Activated CD4-positive, CD25-positive, alpha-beta regulatory T cell treated with anti-CD3 and anti-CD28 coated beads, Interleukin-2, amount 50 U/mL, for 16 hours (primary cell): Measurements from ENCODE around the gene DHX9.
A peak's percentile ranks its signal among the peaks of the same experiment; 100 is the strongest.

ENCODE experiments used
- DNase-seq: peaks from one replicate; pipeline ENCODE4 v3.0.0-alpha.2; 2020; ENCODE audit warnings: low read depth, low spot score

The DHX9 gene

GRCh38 chr1:182841368-182841988 is 2.3 kb downstream of the DHX9 start:
- DNase-seq: no peak

GRCh38 chr1:182842265-182842664 is 3.1 kb downstream of the DHX9 start:
- DNase-seq: no peak

- DNase-seq: no peak
Measured at GRCh38 chr1:182845379-182845778, 6.2 kb downstream of the DHX9 start.

- no peak for DNase-seq
Measured at GRCh38 chr1:182845894-182846293, 6.7 kb downstream of the DHX9 start.

GRCh38 chr1:182847105-182847504 is 8.0 kb downstream of the DHX9 start:
- no peak for DNase-seq

- DNase-seq: no peak
Measured at GRCh38 chr1:182848736-182849135, 9.6 kb downstream of the DHX9 start.

GRCh38 chr1:182850319-182850718 is 11.2 kb downstream of the DHX9 start:
- DNase-seq: no peak

GRCh38 chr1:182851825-182852224 is 12.7 kb downstream of the DHX9 start:
- no peak for DNase-seq

- DNase-seq: no peak
Measured at GRCh38 chr1:182855911-182856310, 16.8 kb downstream of the DHX9 start.

- DNase-seq: no peak
Measured at GRCh38 chr1:182857212-182857611, 18.1 kb downstream of the DHX9 start.

GRCh38 chr1:182860658-182861057 is 21.5 kb downstream of the DHX9 start:
- no peak for DNase-seq

- no peak for DNase-seq
Measured at GRCh38 chr1:182861994-182862393, 22.8 kb downstream of the DHX9 start.

GRCh38 chr1:182862827-182863226 is 23.7 kb downstream of the DHX9 start:
- DNase-seq: no peak

- DNase-seq: no peak
Measured at GRCh38 chr1:182863940-182864339, 24.8 kb downstream of the DHX9 start.

- no peak for DNase-seq
Measured at GRCh38 chr1:182867861-182868260, 28.7 kb downstream of the DHX9 start.

GRCh38 chr1:182869241-182869666 is 30.1 kb downstream of the DHX9 start:
- DNase-seq: peak; percentile 10

GRCh38 chr1:182872881-182873280 is 33.7 kb downstream of the DHX9 start:
- no peak for DNase-seq

GRCh38 chr1:182875889-182876288 is 36.7 kb downstream of the DHX9 start:
- DNase-seq: no peak

- DNase-seq: no peak
Measured at GRCh38 chr1:182877331-182877730, 38.2 kb downstream of the DHX9 start.

- no peak for DNase-seq
Measured at GRCh38 chr1:182877842-182878241, 38.7 kb downstream of the DHX9 start.

GRCh38 chr1:182884872-182885271 is 45.7 kb downstream of the DHX9 start:
- DNase-seq: no peak

- no peak for DNase-seq
Measured at GRCh38 chr1:182885591-182885990, 46.4 kb downstream of the DHX9 start.

- DNase-seq: no peak
Measured at GRCh38 chr1:182886985-182887384, 47.8 kb downstream of the DHX9 start.
